ENCODE results near the gene CPPED1.

- TF ChIP-seq CTCF (IDR thresholded peaks at IDR 0.05) (no peak), POLR2A (IDR thresholded peaks at IDR 0.05) (no peak)
These were observed 14.6 kb upstream of the CPPED1 start for GRCh38 chr16:12818326-12818725.

Data from tibial nerve (tissue), 3 donors.